Measurements from ENCODE around the gene ZFX.
"Not testable (repeated sequence)": the region's sequence is repeated elsewhere in the genome, so short reads cannot be mapped to it uniquely, and the experiment has no call there.

The ZFX gene

GRCh38 chrX:24150051-24150790, 692 bp downstream of the ZFX start:
- ChIA-PET CTCF (interaction anchor here (1.5 kb wide), 1 partner anchor 17 kb away, joined by 4 read pairs; no protein-coding TSS in a partner anchor), POLR2A (no interaction called here)
- peak overlapping the region; percentile 75 for H3K4me3 ChIP-seq (ENCODE audit: low read depth, low read length)
- TF ChIP-seq CTCF (IDR thresholded peaks at IDR 0.05; ENCODE audit: insufficient read depth, low read length, missing control alignments) = peak; percentile 45
- DNase-seq (ENCODE audit: low read depth, low spot score) = no peak

- peak overlapping the region; percentile 75 for H3K4me3 ChIP-seq (ENCODE audit: low read depth, low read length)
- CTCF ChIA-PET = interaction anchor here (1.0 to 1.5 kb wide), 2 partner anchors 16 to 52 kb away, joined by 4 to 5 read pairs; no protein-coding TSS in a partner anchor
- no peak for TF ChIP-seq CTCF (IDR thresholded peaks at IDR 0.05; ENCODE audit: insufficient read depth, low read length, missing control alignments)
- no peak for DNase-seq (ENCODE audit: low read depth, low spot score)
- POLR2A ChIA-PET = no interaction called here
Observed at GRCh38 chrX:24150898-24151297, 1.4 kb downstream of the ZFX start.

GRCh38 chrX:24151513-24151912, 2.0 kb downstream of the ZFX start:
- CTCF ChIA-PET = interaction anchor here (1.0 kb wide), 1 partner anchor 53 kb away, joined by 5 read pairs; no protein-coding TSS in a partner anchor
- peak overlapping the region; percentile 75 for H3K4me3 ChIP-seq (ENCODE audit: low read depth, low read length)
- TF ChIP-seq CTCF (IDR thresholded peaks at IDR 0.05; ENCODE audit: insufficient read depth, low read length, missing control alignments) = no peak
- DNase-seq (ENCODE audit: low read depth, low spot score) = no peak
- POLR2A ChIA-PET = interaction anchor here (0.5 kb wide), 1 partner anchor 10 kb away, joined by 3 read pairs; no protein-coding TSS in a partner anchor

- DNase-seq (ENCODE audit: low read depth, low spot score) = no peak
- CTCF ChIA-PET = no interaction called here
- POLR2A ChIA-PET = no interaction called here
- peak overlapping the region; percentile 29 for H3K4me3 ChIP-seq (ENCODE audit: low read depth, low read length)
- TF ChIP-seq CTCF (IDR thresholded peaks at IDR 0.05; ENCODE audit: insufficient read depth, low read length, missing control alignments) = no peak
Observed at GRCh38 chrX:24153178-24153795, 3.8 kb downstream of the ZFX start.

GRCh38 chrX:24153796-24154189, 4.3 kb downstream of the ZFX start:
- H3K4me3 ChIP-seq (ENCODE audit: low read depth, low read length) = no peak overlapping the region
- DNase-seq (ENCODE audit: low read depth, low spot score) = no peak
- ChIA-PET CTCF (no interaction called here), POLR2A (no interaction called here)
- no peak for TF ChIP-seq CTCF (IDR thresholded peaks at IDR 0.05; ENCODE audit: insufficient read depth, low read length, missing control alignments)

GRCh38 chrX:24154490-24155034, 5.0 kb downstream of the ZFX start:
- no peak for DNase-seq (ENCODE audit: low read depth, low spot score)
- H3K4me3 ChIP-seq (ENCODE audit: low read depth, low read length) = no peak overlapping the region
- POLR2A ChIA-PET = no interaction called here
- CTCF ChIA-PET = no interaction called here
- no peak for TF ChIP-seq CTCF (IDR thresholded peaks at IDR 0.05; ENCODE audit: insufficient read depth, low read length, missing control alignments)

GRCh38 chrX:24155747-24156146, 6.2 kb downstream of the ZFX start:
- CTCF ChIA-PET; H3K4me3 ChIP-seq (ENCODE audit: low read depth, low read length); DNase-seq (ENCODE audit: low read depth, low spot score); POLR2A ChIA-PET: not testable (repeated sequence)

Data from AG04449 (cell line).